ENCODE measurements around the gene FAM168A.

Gene FAM168A

GRCh38 chr11:73393011-73393380 is 204.9 kb downstream of the FAM168A start:
- Histone ChIP-seq H3K79me2 (ENCODE audit: control insufficient read depth, low read length) (peaks cover 22% of the 10 kb centered on the region), H3K4me1 (ENCODE audit: control insufficient read depth, low read length) (peaks cover 9% of the 10 kb centered on the region), H3K27me3 (ENCODE audit: control insufficient read depth, low read length) (no peaks in the 10 kb centered on the region), H3K4me3 (ENCODE audit: low read length) (no peak overlapping the region), H3K4me2 (ENCODE audit: low read length) (no peak overlapping the region), H3K9me3 (ENCODE audit: control insufficient read depth, insufficient read depth, low read length) (no peaks in the 10 kb centered on the region), H3K36me3 (ENCODE audit: control insufficient read depth, low read length) (peaks cover 95% of the 10 kb centered on the region), H4K20me1 (ENCODE audit: control insufficient read depth, insufficient read depth, low read depth, low read length) (no peaks in the 10 kb centered on the region), H3K9me2 (replicated peaks; ENCODE audit: control insufficient read depth, low read length) (no peaks in the 10 kb centered on the region), H3K27ac (ENCODE audit: low read depth, low read length) (no peak overlapping the region), H3F3A (ENCODE audit: control insufficient read depth, insufficient read depth) (no peaks in the 10 kb centered on the region; the same call in 1 of the 2 replicates)
- TF ChIP-seq, protein P1, sequence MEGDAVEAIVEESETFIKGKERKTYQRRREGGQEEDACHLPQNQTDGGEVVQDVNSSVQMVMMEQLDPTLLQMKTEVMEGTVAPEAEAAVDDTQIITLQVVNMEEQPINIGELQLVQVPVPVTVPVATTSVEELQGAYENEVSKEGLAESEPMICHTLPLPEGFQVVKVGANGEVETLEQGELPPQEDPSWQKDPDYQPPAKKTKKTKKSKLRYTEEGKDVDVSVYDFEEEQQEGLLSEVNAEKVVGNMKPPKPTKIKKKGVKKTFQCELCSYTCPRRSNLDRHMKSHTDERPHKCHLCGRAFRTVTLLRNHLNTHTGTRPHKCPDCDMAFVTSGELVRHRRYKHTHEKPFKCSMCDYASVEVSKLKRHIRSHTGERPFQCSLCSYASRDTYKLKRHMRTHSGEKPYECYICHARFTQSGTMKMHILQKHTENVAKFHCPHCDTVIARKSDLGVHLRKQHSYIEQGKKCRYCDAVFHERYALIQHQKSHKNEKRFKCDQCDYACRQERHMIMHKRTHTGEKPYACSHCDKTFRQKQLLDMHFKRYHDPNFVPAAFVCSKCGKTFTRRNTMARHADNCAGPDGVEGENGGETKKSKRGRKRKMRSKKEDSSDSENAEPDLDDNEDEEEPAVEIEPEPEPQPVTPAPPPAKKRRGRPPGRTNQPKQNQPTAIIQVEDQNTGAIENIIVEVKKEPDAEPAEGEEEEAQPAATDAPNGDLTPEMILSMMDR (IDR thresholded peaks at IDR 0.05; ENCODE audit: low read depth, low read length, poor library complexity, severe bottlenecking), result no peak
- no peak for TF ChIP-seq EZH2phosphoT487 (IDR thresholded peaks at IDR 0.05; ENCODE audit: borderline replicate concordance, low read length)

GRCh38 chr11:73392108-73393010 is 205.6 kb downstream of the FAM168A start:
- Histone ChIP-seq H4K20me1 (ENCODE audit: control insufficient read depth, insufficient read depth, low read depth, low read length) (peaks cover 3% of the 10 kb centered on the region; the same call in 1 of the 2 replicates), H3K9me3 (ENCODE audit: control insufficient read depth, insufficient read depth, low read length) (no peaks in the 10 kb centered on the region)

GRCh38 chr11:73391665-73392064 is 206.2 kb downstream of the FAM168A start:
- no peaks in the 10 kb centered on the region; the same call in 1 of the 2 replicates for H3F3A ChIP-seq (ENCODE audit: control insufficient read depth, insufficient read depth)
- peaks cover 22% of the 10 kb centered on the region for H3K4me1 ChIP-seq (ENCODE audit: control insufficient read depth, low read length)
- H3K9me3 ChIP-seq (ENCODE audit: control insufficient read depth, insufficient read depth, low read length), result no peaks in the 10 kb centered on the region
- H3K79me2 ChIP-seq (ENCODE audit: control insufficient read depth, low read length), result peaks cover 35% of the 10 kb centered on the region
- no peak for TF ChIP-seq EZH2phosphoT487 (IDR thresholded peaks at IDR 0.05; ENCODE audit: borderline replicate concordance, low read length)
- TF ChIP-seq, protein P1 (IDR thresholded peaks at IDR 0.05; ENCODE audit: low read depth, low read length, poor library complexity, severe bottlenecking), result no peak
- no peak overlapping the region for H3K4me2 ChIP-seq (ENCODE audit: low read length)
- H3K36me3 ChIP-seq (ENCODE audit: control insufficient read depth, low read length), result peaks cover 92% of the 10 kb centered on the region
- peaks cover 3% of the 10 kb centered on the region; the same call in 1 of the 2 replicates for H4K20me1 ChIP-seq (ENCODE audit: control insufficient read depth, insufficient read depth, low read depth, low read length)
- H3K4me3 ChIP-seq (ENCODE audit: low read length), result no peak overlapping the region
- no peak overlapping the region for H3K27ac ChIP-seq (ENCODE audit: low read depth, low read length)
- no peaks in the 10 kb centered on the region for H3K27me3 ChIP-seq (ENCODE audit: control insufficient read depth, low read length)
- no peaks in the 10 kb centered on the region for H3K9me2 ChIP-seq (replicated peaks; ENCODE audit: control insufficient read depth, low read length)

More at GRCh38 chr11:73392108-73393010, 205.6 kb downstream of the FAM168A start:
- TF ChIP-seq EZH2phosphoT487 (IDR thresholded peaks at IDR 0.05; ENCODE audit: borderline replicate concordance, low read length), result no peak
- TF ChIP-seq, protein P1 (IDR thresholded peaks at IDR 0.05; ENCODE audit: low read depth, low read length, poor library complexity, severe bottlenecking), result no peak
- Histone ChIP-seq H3K4me2 (ENCODE audit: low read length) (no peak overlapping the region), H3K4me3 (ENCODE audit: low read length) (no peak overlapping the region), H3K4me1 (ENCODE audit: control insufficient read depth, low read length) (peaks cover 15% of the 10 kb centered on the region), H3K36me3 (ENCODE audit: control insufficient read depth, low read length) (peaks cover 95% of the 10 kb centered on the region), H3K9me2 (replicated peaks; ENCODE audit: control insufficient read depth, low read length) (no peaks in the 10 kb centered on the region), H3F3A (ENCODE audit: control insufficient read depth, insufficient read depth) (no peaks in the 10 kb centered on the region; the same call in 1 of the 2 replicates), H3K27me3 (ENCODE audit: control insufficient read depth, low read length) (no peaks in the 10 kb centered on the region), H3K27ac (ENCODE audit: low read depth, low read length) (no peak overlapping the region), H3K79me2 (ENCODE audit: control insufficient read depth, low read length) (peaks cover 28% of the 10 kb centered on the region)

Data from DOHH2 (cell line).